ENCODE results near the gene ASIC1. TPM values are rescaled to one million over a fixed set of nuclear protein-coding genes. Genes with fewer than 3 reads are reported as not detected.

Gene ASIC1
- total RNA-seq, 2 donors from 2014 or later: 0.52 to 0.99 TPM

DNA sequence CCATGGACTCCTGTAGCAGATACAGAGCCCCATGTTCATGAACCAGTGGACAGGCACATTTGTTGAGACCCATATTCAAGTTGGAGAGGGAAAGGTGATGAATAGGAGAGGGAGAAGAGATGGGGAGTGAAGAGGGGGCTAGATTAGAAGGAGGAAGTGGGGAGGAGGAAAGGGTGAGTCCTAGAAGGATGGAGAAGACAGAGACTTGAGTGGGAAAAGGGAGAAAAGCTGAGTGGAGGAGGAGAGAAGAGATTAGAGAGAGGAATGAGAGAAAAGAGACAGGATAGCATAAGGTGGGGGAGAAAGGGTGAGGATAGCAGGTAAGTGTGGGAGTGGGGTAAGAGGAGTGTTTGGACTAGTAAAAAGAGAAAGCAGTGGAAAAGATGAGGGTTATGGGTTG lies 4.9 kb upstream of the ASIC1 start:
- Histone ChIP-seq H3K27ac (no peak overlapping the region), H3K4me1 (peaks cover 28% of the 10 kb centered on the region), H3K36me3 (replicated peaks in 1 of 2; ENCODE audit: insufficient read depth in 1 of 2, low read depth in 2 of 2) (no peaks in the 10 kb centered on the region), H3K27me3 (peaks cover 0 to 10% of the 10 kb centered on the region in 2 donors), H3K4me3 (no peak overlapping the region), H3K9me3 (no peaks in the 10 kb centered on the region)
- intact Hi-C loops (cut with DNase I): no loop called here
- DNase-seq (no peak), ATAC-seq (no peak)
- no peak for TF ChIP-seq POLR2A (IDR thresholded peaks at IDR 0.05)
- TF ChIP-seq, protein P1, sequence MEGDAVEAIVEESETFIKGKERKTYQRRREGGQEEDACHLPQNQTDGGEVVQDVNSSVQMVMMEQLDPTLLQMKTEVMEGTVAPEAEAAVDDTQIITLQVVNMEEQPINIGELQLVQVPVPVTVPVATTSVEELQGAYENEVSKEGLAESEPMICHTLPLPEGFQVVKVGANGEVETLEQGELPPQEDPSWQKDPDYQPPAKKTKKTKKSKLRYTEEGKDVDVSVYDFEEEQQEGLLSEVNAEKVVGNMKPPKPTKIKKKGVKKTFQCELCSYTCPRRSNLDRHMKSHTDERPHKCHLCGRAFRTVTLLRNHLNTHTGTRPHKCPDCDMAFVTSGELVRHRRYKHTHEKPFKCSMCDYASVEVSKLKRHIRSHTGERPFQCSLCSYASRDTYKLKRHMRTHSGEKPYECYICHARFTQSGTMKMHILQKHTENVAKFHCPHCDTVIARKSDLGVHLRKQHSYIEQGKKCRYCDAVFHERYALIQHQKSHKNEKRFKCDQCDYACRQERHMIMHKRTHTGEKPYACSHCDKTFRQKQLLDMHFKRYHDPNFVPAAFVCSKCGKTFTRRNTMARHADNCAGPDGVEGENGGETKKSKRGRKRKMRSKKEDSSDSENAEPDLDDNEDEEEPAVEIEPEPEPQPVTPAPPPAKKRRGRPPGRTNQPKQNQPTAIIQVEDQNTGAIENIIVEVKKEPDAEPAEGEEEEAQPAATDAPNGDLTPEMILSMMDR (IDR thresholded peaks at IDR 0.05): no peak

DNA sequence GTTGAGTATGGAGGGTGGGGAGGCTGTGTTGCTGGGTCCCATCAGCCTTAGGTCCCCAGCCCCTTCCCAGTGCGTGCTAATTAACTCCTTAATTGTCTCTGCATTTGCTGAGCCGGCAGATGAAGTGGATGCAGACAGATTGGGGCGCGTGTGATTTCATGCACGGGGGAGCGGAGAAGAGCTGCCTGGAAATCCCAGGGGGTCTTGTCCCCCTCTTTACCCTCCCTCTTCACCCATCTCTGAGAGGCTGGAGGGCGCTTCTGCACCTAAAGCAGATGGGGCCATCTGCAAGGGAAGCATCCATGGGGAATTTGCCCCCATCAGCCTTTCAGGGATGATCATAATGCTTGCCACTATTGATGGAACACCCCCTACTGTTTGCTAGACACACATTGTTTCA lies 4.4 kb upstream of the ASIC1 start:
- Histone ChIP-seq H3K9me3 (no peaks in the 10 kb centered on the region), H3K36me3 (replicated peaks in 1 of 2; ENCODE audit: insufficient read depth in 1 of 2, low read depth in 2 of 2) (no peaks in the 10 kb centered on the region), H3K27me3 (peaks cover 0 to 10% of the 10 kb centered on the region in 2 donors), H3K4me1 (peaks cover 31% of the 10 kb centered on the region), H3K27ac (no peak overlapping the region), H3K4me3 (no peak overlapping the region)
- 74 to 82% methylated on average over 7 of the region's 7 CpGs for WGBS, 2 donors
- intact Hi-C loops (cut with DNase I): no loop called here
- TF ChIP-seq, protein P1 (IDR thresholded peaks at IDR 0.05): no peak
- no peak for TF ChIP-seq POLR2A (IDR thresholded peaks at IDR 0.05)
- DNase-seq (no peak), ATAC-seq (no peak)

DNA sequence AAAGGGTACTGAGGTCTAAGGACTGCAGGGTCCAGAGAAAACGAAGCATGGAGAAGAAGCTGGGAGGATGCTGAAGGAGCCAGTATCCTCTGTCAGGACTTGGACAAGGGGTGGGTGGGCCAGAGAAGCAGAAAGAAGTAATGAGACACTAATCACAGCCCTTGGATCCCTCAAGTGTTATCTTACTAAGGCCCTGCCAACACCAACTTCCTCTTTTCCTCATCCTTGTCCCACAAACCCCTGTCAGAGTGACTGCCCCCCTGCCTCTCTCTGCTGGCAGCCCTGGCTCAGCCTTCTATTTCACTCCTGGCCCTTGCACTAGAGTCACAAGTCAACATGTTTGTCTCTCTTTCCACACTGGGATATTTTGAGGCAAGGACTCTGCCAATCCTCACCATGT lies 3.8 kb upstream of the ASIC1 start:
- no peak for ATAC-seq
- H3K4me3 ChIP-seq: no peak overlapping the region
- DNase-seq: no peak
- no peaks in the 10 kb centered on the region for H3K36me3 ChIP-seq (replicated peaks in 1 of 2; ENCODE audit: insufficient read depth in 1 of 2, low read depth in 2 of 2)
- H3K27ac ChIP-seq: no peak overlapping the region
- peaks cover 0 to 10% of the 10 kb centered on the region in 2 donors for H3K27me3 ChIP-seq
- no peak for TF ChIP-seq POLR2A (IDR thresholded peaks at IDR 0.05)
- TF ChIP-seq, protein P1 (IDR thresholded peaks at IDR 0.05): no peak
- intact Hi-C loops (cut with DNase I): no loop called here
- H3K9me3 ChIP-seq: no peaks in the 10 kb centered on the region
- WGBS, 2 donors: 82 to 83% methylated on average over 1 of the region's 1 CpG
- peaks cover 31% of the 10 kb centered on the region for H3K4me1 ChIP-seq

DNA sequence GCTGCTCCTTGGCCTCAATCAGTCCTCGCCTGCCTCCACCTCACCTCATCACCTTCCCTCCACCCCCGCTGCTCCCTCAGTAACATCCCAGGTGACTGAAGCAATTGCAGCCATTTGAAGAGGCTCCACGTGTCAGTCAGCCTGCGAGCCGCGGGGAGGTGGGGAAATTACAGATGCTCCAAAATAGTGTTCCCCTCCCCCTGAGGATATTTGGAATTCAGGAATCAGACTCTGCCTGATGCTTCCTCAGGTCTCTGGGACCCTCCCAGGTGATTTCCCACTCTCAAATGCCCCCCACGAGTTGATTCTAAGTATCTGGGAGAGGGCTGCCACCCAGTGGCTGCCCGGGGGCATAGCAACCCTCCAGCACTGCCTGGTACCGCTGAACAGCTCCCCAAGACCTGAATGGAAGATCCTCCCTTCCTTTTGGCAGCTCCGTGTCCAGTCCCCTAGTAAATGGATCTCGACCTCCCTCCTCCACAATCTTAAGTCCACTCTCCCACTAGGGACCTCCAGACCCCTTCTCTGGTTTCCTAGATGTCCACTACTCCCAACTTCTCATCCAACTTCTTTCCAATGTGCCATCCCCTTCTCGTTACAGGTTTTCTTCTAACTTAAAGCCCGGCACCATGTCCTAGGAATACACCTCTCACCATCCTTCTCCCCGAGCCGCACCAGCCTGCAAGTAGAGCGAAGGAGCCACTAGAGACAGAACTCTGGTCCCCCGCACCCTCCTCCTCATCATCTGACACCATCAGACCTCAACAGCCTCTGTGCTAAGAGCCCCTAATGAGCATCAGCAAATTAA lies 1.4 kb upstream of the ASIC1 start:
- Histone ChIP-seq H3K4me3 (no peak overlapping the region), H3K36me3 (replicated peaks in 1 of 2; ENCODE audit: insufficient read depth in 1 of 2, low read depth in 2 of 2) (no peaks in the 10 kb centered on the region), H3K9me3 (no peaks in the 10 kb centered on the region), H3K27ac (no peak overlapping the region), H3K4me1 (peaks cover 22% of the 10 kb centered on the region), H3K27me3 (peaks cover 0 to 10% of the 10 kb centered on the region in 2 donors)
- intact Hi-C loops (cut with DNase I): no loop called here
- DNase-seq: peak; percentile 34 to 57 (median 44)
- WGBS, 2 donors: 9% methylated on average over 15 to 17 of the region's 17 CpGs
- TF ChIP-seq, protein P1 (IDR thresholded peaks at IDR 0.05): peak; percentile 72 to 90 (median 83)
- no peak for TF ChIP-seq POLR2A (IDR thresholded peaks at IDR 0.05)
- no peak for ATAC-seq

DNA sequence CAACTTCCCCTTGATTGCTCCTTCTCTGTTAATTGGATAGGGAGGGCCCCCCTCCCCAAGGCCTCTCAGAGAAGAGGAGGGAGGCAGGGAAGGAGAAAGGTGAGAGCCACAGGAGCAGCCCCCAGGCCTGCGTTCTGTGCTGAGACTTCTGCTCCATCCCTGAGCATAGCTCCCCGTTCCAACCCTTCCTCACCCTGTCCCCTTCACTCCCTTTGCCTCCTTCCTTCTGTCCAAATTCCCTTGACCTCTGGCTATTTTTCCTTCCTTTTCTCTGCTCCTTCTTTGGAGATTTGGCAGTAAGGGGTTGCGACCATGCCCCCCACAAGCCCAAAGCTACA lies 788 bp upstream of the ASIC1 start:
- Histone ChIP-seq H3K9me3 (no peaks in the 10 kb centered on the region), H3K4me1 (peaks cover 21% of the 10 kb centered on the region), H3K4me3 (no peak overlapping the region), H3K27me3 (peaks cover 0 to 10% of the 10 kb centered on the region in 2 donors), H3K27ac (no peak overlapping the region), H3K36me3 (replicated peaks in 1 of 2; ENCODE audit: insufficient read depth in 1 of 2, low read depth in 2 of 2) (no peaks in the 10 kb centered on the region)
- DNase-seq (no peak), ATAC-seq (no peak)
- intact Hi-C loops (cut with DNase I): no loop called here
- TF ChIP-seq, protein P1 (IDR thresholded peaks at IDR 0.05): no peak
- no peak for TF ChIP-seq POLR2A (IDR thresholded peaks at IDR 0.05)
- 16 to 30% methylated on average over 3 of the region's 3 CpGs for WGBS, 2 donors
